PC-9 (cell line): ENCODE results near the gene KLHL36.

ENCODE experiments used
- EZH2 ChIP-seq: fragments of 200-600 bp; sonication (generic); IDR thresholded peaks from 2 replicates; pipeline ENCODE4 v1.8.0; 2017; ENCODE audit warnings: antibody characterized with exemption, low read depth
- TF ChIP-seq, protein P1 (sequence below): fragments of 200-600 bp; sonication (generic); conservative IDR thresholded peaks from 2 replicates; pipeline ENCODE4 v1.6.1; 2017; ENCODE audit warnings: mixed run types, antibody characterized with exemption, mild to moderate bottlenecking, moderate library complexity

DNA sequence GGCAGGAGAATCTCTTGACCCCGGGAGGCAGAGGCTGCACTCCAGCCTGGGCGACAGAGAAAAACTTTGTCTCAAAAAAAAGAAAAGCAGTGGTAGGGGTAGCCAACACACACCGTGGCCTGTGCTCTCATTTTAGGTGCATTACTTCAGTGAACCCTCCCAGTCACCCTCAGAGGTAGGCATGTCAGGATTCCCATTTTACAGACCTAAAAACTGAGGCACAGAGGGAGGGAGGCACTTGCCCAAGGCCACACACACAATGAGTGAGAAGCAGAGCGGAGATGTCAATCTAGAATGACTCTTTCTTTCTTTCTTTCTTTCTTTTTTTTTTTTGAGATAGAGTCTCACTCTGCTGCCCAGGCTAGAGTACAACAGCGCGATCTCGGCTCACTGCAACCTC, 35.6 kb upstream of the KLHL36 start:
- TF ChIP-seq, protein P1, sequence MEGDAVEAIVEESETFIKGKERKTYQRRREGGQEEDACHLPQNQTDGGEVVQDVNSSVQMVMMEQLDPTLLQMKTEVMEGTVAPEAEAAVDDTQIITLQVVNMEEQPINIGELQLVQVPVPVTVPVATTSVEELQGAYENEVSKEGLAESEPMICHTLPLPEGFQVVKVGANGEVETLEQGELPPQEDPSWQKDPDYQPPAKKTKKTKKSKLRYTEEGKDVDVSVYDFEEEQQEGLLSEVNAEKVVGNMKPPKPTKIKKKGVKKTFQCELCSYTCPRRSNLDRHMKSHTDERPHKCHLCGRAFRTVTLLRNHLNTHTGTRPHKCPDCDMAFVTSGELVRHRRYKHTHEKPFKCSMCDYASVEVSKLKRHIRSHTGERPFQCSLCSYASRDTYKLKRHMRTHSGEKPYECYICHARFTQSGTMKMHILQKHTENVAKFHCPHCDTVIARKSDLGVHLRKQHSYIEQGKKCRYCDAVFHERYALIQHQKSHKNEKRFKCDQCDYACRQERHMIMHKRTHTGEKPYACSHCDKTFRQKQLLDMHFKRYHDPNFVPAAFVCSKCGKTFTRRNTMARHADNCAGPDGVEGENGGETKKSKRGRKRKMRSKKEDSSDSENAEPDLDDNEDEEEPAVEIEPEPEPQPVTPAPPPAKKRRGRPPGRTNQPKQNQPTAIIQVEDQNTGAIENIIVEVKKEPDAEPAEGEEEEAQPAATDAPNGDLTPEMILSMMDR = no peak
- TF ChIP-seq EZH2 = no peak
